ENCODE results near the gene WDR44.
"Not testable (repeated sequence)": the region's sequence is repeated elsewhere in the genome, so short reads cannot be mapped to it uniquely, and the experiment has no call there.

The WDR44 gene

DNA sequence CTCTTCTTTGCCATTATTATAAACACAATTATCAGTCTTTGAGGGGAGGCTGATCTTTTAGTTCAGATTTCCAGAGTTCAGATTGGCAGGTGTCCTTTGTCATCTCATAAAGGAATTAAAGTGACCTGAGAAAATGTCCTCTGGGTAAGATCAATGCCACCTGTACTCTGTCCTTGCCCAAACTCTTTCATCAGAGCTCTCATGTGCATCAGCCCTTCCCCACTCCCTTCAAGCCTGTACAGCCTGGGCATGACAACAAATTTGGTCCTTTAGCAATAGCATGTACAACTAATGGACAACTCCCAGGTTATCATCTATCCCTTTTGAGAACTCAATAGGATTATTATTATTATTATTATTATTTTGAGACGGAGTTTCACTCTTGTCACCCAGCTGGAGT is 140.8 kb downstream of the WDR44 start:
- not testable (repeated sequence) for DNase-seq

DNA sequence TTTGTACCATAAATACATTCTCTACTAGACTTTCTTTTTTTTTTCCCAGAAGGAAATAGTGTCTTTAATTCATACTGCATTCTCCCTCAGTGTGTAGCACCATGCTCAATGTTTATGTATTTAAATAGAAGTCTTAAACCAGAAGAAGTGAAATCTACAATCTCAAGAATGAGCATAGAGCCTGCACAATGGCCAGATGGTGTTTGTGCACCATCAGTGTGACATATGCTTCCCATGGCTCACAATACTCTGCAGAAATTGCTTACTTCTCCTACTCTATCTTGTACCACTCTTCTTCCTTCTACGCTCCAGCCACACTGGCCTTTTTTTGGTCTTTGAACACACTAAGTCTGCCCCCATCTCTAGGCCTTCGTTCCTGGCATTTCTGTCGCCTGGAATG is 147.1 kb downstream of the WDR44 start:
- peak; percentile 15 to 39 for DNase-seq

DNA sequence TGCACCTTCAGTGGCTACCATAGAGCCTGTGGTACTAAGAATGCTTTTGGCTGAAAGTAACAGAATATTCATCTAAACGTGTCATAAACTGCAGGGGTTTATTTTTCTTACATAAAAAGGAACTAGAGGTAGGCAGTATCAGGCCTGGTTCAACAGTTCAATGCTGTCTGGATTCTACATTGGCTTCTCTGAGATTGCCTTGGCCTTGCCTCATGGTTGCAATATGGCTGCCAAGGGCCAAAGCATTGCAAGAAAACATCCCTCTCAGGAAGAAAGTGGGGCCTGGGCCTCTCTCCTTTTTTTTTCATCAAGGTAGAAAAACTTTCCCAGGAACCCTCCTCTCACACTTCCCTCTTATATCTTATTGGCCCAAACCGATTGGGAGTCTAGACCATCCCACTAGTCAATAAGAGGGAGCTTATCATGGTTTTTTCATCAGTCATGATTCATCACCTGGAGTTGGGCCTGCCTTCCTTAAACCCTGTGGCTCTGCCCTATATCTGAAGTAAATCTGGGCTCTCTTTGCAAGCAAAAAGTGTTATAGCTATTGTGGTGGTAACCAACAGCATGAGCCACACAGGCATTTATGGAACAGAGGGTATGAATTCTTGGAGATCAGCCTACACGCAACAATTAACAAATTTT is 147.9 kb downstream of the WDR44 start:
- DNase-seq = no peak

DNA sequence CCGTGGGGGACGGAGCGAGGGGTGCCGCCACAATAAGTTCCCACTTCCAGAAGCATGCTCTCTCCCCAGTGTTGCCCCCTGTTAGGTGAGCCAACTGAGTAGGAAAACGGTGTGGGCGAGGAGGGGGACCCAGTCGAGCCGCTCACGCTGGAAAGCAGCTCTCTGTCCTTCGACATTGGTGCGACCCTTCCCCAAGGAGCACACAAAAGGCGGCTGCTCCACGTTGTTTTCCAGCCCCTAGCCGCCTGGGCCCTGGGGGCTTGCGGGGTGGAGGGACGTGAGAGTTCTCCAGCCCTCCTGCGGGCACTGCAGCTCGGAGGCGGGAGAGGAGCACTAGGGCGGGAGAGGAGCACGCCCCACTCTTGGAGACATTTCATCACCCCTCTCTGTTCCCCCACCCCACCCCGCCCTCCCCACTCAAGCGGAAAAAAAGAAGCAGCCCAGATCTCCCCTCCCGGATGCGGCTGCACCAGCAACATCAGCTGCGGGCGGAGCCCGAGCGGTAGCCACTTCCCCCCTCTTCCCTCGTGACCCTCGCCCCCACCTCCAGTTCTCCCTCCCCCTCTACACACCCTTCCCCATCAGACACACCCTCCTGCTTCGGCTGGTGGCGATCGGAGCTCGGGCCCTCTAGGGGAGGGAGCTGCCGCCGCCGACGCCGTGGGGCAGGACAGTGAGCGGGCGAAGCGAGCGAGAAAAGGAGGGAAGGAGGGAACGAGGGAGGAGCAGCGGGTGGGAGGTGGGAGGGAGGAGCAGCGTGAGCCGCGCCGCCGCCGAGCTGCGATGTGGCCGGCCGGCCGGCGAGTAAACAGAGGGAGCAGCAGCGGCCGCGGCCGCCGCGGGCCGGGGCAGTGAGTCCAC is 149.4 kb downstream of the WDR44 start, which contains the start of gene DOCK11:
Gene DOCK11 (plus strand): TSS at position 755 of the 861 bp plus-strand sequence. CDS start 157 bp downstream, outside the sequence.
- peak; percentile 36 to 52 for DNase-seq

DNA sequence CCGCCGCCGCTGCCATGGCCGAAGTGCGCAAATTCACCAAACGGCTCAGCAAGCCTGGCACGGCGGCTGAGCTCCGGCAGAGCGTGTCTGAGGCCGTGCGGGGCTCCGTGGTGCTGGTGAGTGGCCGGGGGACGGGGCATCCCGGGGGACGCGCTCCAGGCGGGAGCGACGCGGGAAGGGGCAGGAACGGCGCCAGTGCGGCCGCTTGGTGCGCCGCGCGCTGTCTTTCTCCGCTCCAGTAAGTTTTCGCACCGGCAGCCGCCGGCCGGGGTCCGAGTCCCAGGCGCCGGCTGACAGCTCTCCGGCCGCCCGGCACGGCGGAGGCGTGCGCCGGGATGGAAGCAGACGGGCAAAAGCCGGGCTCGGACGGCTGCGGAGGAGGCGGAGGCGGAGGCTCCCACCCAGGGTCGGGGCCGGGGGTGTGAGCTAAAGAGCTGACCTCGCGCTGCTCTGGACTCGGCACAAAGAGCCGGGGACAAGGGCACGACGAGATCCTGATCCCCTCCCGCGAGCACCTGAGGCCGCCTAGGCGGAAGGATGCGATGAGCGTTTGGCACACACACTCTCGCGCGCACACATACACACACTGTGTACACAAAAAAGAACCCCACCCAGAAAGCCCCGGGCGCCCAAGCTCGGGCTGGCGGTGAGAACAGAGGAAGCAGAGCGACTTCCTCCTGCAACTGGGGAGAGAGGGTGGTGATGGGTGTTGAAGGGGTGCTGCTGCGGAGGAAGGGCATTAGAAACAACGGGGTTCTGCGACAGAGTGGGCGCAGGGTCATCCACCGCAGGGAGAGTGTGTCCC is 150.3 kb downstream of the WDR44 start:
- peak; percentile 4 to 21 for DNase-seq

DNA sequence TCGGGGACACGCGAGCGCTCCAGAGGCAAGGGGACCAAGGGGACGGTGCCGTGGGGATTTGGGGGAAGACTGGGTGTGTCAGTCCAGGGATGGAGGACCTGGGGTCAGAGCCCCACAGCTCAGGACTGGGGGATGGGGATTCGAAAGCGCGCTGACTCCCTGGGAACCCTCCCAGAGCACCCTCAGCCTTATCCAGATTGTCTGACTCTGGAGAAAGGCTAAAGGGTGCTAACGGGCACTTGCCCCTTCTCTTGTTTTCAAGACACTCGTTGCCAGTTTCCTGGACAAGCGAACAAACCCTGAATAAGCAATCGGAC is 150.8 kb downstream of the WDR44 start:
- DNase-seq = no peak

DNA sequence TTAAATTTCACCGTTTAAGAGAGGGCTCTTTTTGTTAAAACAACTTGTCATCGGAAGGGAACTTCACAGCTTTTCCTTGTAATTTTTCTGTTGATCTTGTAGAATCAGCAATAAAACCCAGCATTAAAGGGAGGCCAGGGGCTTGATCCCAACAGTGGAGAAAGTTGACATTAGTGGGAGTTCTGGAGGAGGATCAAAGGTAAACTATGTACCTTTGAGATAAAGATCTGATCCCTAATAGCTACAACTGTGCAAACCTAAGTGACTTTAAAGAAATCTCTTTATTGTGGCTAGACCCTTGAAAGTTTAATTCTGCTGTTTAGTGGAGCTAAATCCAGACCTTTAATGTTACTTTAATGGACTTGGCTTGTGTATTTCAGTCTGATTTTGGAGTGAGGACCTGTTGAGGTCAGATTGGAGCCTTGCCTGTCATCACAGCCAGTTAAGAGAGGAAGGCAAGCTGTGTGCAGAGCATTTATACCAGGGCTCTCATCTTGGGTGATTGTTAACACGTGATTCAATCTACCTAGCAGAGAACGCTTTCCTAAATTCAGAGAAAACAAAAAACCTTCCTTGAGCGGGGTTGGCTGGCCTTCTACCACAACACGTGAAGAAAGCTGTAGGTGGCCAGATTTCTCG is 151.4 kb downstream of the WDR44 start:
- no peak for DNase-seq

DNA sequence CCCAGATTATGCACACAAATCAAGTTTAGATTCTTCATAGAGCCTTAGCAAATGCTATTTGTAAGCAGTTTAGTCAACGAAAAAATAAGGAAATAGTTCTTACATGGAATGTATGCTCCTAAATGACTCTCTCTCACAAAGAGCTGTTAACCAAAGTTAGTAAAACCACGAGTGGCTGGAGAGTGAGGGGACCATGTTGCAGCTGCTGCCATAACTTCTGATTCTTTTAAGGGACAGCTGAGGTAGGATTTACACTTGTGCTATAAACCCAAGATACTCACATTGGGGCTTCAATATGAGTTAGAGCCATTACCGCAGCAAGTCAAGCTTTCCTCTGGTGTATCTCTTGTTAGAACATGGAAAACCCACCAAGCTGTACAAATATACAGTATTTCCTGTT is 152.4 kb downstream of the WDR44 start:
- no peak for DNase-seq

DNA sequence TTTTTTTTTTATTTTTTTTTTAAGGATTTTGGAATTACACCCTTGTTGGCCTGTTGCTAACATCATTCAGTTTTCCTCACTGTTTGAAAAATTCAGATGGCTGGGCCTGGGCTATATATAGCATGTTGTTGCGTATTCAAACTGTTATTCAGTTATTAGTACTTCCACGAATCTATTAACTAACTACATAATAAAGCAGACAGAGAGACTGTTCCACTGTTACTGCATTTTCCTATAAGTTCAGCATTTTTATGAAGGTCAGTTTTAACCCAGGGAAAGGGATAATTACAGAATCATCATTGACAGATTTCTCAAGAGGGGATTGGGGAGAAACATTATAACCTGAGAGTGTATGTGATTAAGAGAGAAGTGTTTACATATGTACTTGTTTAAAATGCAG is 152.8 kb downstream of the WDR44 start:
- DNase-seq = no peak

DNA sequence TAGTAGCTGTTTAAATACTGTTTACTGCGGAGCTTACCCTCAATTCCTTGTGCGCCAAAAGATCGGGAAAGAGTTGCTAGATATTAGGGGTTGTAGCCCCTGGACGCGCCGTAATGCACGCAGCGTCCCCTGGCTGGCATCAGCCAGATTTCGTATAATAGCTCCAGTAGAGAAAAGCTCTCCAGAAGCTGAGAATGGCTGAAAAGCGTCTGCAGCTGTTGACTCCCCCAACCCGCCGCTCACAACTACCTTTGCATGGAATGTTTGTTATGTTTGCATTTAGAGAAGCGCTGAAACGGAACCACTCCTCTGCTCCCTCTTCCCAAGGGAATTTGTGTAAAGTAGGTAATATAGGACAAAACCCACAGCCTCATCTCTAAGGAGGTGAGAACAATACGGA is 153.4 kb downstream of the WDR44 start:
- peak; percentile 19 to 65 for DNase-seq

All from NCI-H524 (cell line).